Ascending aorta (tissue), 2 donors: ENCODE data around the gene MS4A18. TPM values are rescaled to one million over a fixed set of nuclear protein-coding genes. Genes with fewer than 3 reads are reported as not detected.
A peak's percentile ranks its signal among the peaks of the same experiment; 100 is the strongest.

Experiments used
- DNase-seq, 2 donors: peaks; one replicate each; pipeline ENCODE4 v3.0.0-alpha.2; 2019; ENCODE audit warnings: low spot score in 2 of 2
- H3K27ac ChIP-seq, 2 donors: fragments of 200-600 bp; sonication (generic); one replicate each; pipeline ENCODE4 v1.5.1; 2016 to 2017; ENCODE audit warnings: mild to moderate bottlenecking in 1 of 2
- H3K27me3 ChIP-seq: fragments of 200-600 bp; sonication (generic); one replicate; pipeline ENCODE4 v1.5.1; 2017
- H3K36me3 ChIP-seq, 2 donors: fragments of 200-600 bp; sonication (generic); one replicate each; pipeline ENCODE4 v1.5.1; 2016
- H3K4me1 ChIP-seq, 2 donors: fragments of 200-600 bp; sonication (generic); one replicate each; pipeline ENCODE4 v1.5.1; 2016 to 2017; ENCODE audit warnings: mild to moderate bottlenecking in 1 of 2
- H3K4me3 ChIP-seq, 2 donors: fragments of 200-600 bp; sonication (generic); one replicate each; pipeline ENCODE4 v1.5.1; 2016 to 2017; ENCODE audit warnings: mild to moderate bottlenecking in 1 of 2
- H3K9me3 ChIP-seq, 2 donors: fragments of 200-600 bp; sonication (generic); one replicate each; pipeline ENCODE4 v1.5.1; 2016
- intact Hi-C: fragments of 100-400 bp; cut with DNase I; formaldehyde crosslinking; loops from one replicate; pipeline ENCODE4 v1.15.1; 2023
- total RNA-seq: library from RNA; depleted of rRNA; stranded (reverse); fragments of >200 nt; gene quantifications from one replicate; pipeline ENCODE4 v1.1.0, GENCODE V29; 2016
- TF ChIP-seq, protein P1 (sequence below), 3 experiments: fragments of 200-600 bp in 2 of 3; fragments of 450-650 bp in 1 of 3; sonication (generic) in 2 of 3; IDR thresholded peaks; one replicate each; pipeline ENCODE4 v1.5.1; 2016 to 2019; ENCODE audit warnings: antibody characterized with exemption in 3 of 3, mild to moderate bottlenecking in 1 of 3, moderate library complexity in 1 of 3

Gene MS4A18
- total RNA-seq, 1 donor from 2014 or later, result not detected

DNA sequence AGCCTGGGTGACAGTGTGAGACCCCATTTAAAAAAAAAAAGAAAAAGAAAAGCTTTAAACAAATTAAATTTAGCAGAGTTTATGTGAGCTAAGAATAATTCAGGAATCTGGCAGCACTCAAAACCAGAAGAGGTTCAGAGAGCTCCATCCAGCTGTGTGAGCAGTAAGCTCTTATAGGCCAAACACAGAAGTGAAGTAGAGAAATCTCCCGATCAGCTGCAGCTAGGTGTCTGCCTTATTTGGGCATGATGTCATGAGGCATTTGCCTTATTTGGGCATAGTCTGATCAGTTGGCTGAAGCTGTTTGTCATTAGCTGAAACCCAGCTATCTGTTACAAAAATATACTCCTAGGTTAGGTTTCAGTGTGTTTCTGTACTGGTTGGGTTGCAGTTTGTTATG lies 40.4 kb downstream of the MS4A18 start:
- Histone ChIP-seq H3K9me3 (no peaks in the 10 kb centered on the region), H3K4me3 (no peak overlapping the region), H3K36me3 (no peaks in the 10 kb centered on the region), H3K4me1 (no peaks in the 10 kb centered on the region), H3K27ac (no peak overlapping the region), H3K27me3 (no peaks in the 10 kb centered on the region)
- DNase-seq, result no peak
- intact Hi-C loops, result no loop called here
- TF ChIP-seq, protein P1, sequence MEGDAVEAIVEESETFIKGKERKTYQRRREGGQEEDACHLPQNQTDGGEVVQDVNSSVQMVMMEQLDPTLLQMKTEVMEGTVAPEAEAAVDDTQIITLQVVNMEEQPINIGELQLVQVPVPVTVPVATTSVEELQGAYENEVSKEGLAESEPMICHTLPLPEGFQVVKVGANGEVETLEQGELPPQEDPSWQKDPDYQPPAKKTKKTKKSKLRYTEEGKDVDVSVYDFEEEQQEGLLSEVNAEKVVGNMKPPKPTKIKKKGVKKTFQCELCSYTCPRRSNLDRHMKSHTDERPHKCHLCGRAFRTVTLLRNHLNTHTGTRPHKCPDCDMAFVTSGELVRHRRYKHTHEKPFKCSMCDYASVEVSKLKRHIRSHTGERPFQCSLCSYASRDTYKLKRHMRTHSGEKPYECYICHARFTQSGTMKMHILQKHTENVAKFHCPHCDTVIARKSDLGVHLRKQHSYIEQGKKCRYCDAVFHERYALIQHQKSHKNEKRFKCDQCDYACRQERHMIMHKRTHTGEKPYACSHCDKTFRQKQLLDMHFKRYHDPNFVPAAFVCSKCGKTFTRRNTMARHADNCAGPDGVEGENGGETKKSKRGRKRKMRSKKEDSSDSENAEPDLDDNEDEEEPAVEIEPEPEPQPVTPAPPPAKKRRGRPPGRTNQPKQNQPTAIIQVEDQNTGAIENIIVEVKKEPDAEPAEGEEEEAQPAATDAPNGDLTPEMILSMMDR (IDR thresholded peaks at IDR 0.05), result no peak

DNA sequence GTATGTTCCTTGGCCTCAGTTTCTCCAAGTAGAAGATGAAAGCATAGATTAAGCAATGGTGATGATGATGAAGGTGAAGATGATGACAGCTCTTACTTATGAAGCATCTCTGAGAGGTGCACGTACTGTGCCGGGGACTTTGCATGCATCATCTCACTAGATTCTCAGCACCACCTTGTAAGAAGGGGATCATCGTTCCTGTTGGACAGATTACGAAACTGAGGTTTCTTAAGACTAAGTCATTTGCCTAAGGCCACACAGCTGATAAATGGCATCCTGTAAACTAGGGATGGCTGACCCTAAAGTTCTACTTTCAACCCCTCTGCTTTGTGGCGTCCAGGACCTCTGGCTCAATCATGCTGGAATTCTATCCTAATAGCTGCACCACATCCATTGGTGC lies 40.8 kb downstream of the MS4A18 start:
- intact Hi-C loops, result no loop called here
- no peak for DNase-seq
- H3K9me3 ChIP-seq, result no peaks in the 10 kb centered on the region
- no peaks in the 10 kb centered on the region for H3K4me1 ChIP-seq
- no peaks in the 10 kb centered on the region for H3K27me3 ChIP-seq
- H3K4me3 ChIP-seq, result no peak overlapping the region
- TF ChIP-seq, protein P1 (IDR thresholded peaks at IDR 0.05), result no peak
- no peak overlapping the region for H3K27ac ChIP-seq
- H3K36me3 ChIP-seq, result no peaks in the 10 kb centered on the region

DNA sequence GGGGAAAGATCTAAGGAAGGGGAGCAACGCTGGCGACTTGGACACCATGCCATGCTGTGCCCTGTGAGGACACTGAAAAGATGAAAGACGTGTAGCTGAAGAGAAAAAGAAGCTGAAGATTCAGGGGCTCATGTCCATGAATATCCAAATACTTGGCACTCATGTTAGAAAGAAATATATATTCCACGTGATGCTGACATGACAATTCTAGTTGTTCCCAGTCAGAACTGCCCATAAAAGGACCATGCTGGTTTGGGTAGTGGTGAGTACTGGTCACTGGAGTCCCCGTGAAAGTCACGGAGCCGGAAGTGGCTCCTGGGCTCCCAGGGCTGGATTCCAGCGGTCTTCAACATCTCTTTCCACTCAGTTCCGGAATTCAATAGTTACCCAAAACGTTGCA lies 42.0 kb downstream of the MS4A18 start:
- Histone ChIP-seq H3K9me3 (no peaks in the 10 kb centered on the region), H3K4me1 (no peaks in the 10 kb centered on the region), H3K36me3 (no peaks in the 10 kb centered on the region), H3K4me3 (no peak overlapping the region), H3K27ac (no peak overlapping the region), H3K27me3 (no peaks in the 10 kb centered on the region)
- TF ChIP-seq, protein P1 (IDR thresholded peaks at IDR 0.05), result no peak
- intact Hi-C loops, result no loop called here
- no peak for DNase-seq

DNA sequence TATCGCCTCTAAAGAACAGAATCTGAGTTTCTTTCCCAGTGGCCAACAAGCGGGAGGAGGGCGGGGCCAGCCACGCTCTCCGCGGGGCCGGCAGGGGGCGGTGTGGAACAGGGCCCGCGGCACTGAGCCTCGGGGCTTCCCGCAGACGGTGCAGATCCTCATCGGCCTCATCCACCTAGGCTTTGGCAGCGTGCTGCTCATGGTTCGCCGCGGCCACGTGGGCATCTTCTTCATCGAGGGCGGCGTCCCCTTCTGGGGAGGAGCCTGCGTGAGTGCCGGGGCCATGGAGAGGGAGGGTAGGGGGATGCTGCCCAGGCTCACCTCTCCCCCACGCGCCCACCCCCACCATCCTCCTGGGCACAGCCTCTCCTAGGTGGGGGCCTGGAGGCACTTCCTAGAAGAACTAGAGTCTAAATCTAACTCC lies 42.9 kb downstream of the MS4A18 start:
- H3K4me1 ChIP-seq, result no peaks in the 10 kb centered on the region
- intact Hi-C loops, result no loop called here
- DNase-seq, result no peak
- no peaks in the 10 kb centered on the region for H3K36me3 ChIP-seq
- H3K9me3 ChIP-seq, result no peaks in the 10 kb centered on the region
- no peak overlapping the region for H3K4me3 ChIP-seq
- no peak overlapping the region for H3K27ac ChIP-seq
- H3K27me3 ChIP-seq, result no peaks in the 10 kb centered on the region
- TF ChIP-seq, protein P1 (IDR thresholded peaks at IDR 0.05), result peak in 1 of 3 experiments; percentile 8

DNA sequence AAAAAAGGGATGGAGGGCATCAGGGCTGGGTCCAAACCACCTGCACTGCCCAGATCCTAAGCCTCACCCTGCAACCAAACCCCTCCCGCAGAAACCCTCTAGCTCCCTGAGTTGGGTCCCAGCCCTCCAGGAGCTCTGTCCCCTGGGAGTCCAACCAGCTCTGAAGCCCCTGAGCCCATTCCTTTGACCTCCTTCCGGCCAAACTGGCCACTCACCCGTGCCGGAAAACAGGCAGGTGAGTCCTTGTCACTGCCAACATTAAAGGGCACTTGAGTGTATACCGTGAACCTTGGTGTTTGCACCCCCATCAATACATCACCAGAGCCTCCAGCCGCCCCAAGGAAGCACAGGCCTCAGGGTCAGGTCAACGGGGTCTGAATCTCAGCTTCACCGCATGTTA lies 43.7 kb downstream of the MS4A18 start:
- Histone ChIP-seq H3K9me3 (no peaks in the 10 kb centered on the region), H3K4me3 (no peak overlapping the region), H3K4me1 (no peaks in the 10 kb centered on the region), H3K27me3 (no peaks in the 10 kb centered on the region), H3K27ac (no peak overlapping the region), H3K36me3 (no peaks in the 10 kb centered on the region)
- TF ChIP-seq, protein P1 (IDR thresholded peaks at IDR 0.05), result no peak
- intact Hi-C loops, result no loop called here
- no peak for DNase-seq

DNA sequence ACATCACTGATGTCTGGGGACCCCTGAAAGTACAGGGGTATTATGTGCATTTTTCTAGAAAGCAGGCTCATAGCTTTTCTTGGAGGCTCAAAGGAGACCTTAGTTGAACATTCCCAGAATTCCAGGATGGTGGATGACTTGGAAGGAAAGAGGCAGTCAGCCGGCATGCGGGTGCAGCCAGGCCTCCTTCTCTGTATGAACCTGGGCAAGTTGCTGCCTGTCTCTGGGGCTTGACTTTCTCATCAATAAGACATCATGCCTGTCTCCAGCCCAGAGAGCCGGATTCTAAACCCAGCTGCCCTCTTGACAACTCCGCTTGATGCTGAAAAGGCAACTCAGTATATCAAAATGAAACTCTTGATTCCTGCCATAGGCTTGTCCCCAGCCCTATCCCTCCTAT lies 44.8 kb downstream of the MS4A18 start:
- no peak overlapping the region for H3K4me3 ChIP-seq
- no peak overlapping the region for H3K27ac ChIP-seq
- H3K36me3 ChIP-seq, result no peaks in the 10 kb centered on the region
- no peaks in the 10 kb centered on the region for H3K27me3 ChIP-seq
- H3K9me3 ChIP-seq, result no peaks in the 10 kb centered on the region
- DNase-seq, result no peak
- intact Hi-C loops, result no loop called here
- H3K4me1 ChIP-seq, result no peaks in the 10 kb centered on the region
- TF ChIP-seq, protein P1 (IDR thresholded peaks at IDR 0.05), result no peak
